OCI-M2 (cell line): Measurements from ENCODE around the gene MAU2.

Experiments
- DNase-seq: peaks from one replicate; lab custom pipeline; 2025; ENCODE audit not compliant: unreplicated experiment; lab: John Stamatoyannopoulos, UW

MAU2 gene

DNA sequence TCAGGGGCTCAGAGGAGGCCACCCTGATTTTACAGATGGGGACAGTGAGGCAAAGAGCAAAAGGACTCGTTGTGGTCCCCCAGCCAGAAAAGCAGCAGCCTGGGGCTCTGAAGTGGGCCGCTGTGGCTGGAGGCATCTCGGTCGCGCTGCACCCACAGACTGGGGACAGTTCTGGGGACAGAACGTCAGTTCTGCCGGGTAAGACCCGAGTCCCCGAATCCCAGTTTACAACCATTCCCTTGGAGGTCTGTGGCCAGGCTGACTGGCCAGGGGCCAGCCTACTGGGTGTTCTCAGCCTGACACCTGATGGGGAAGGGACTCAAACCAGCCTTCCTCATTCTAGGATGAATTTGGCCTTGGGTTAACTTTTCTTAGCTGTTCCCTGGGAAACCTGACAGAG is 14.4 kb upstream of the MAU2 start:
- DNase-seq, result no peak

DNA sequence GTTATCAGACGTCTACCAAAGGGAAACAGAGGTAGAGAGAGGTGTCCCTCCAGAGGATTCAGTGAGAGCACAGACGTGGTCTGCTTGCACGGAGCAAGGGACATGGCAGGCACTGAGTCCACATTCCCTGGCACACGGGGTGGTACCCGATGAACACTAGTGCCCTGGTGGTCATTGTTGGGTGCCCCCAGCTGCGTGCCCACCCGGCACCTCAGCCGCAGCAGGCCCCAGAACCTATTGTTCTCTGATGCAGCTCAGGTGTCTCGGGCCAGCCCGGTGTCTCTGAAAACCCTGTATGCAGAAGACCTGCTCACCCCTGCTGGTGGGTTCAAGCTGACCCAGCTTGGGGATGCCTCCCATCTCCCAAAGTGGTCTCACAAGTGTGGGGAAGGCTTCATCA is 12.3 kb upstream of the MAU2 start:
- DNase-seq, result no peak

DNA sequence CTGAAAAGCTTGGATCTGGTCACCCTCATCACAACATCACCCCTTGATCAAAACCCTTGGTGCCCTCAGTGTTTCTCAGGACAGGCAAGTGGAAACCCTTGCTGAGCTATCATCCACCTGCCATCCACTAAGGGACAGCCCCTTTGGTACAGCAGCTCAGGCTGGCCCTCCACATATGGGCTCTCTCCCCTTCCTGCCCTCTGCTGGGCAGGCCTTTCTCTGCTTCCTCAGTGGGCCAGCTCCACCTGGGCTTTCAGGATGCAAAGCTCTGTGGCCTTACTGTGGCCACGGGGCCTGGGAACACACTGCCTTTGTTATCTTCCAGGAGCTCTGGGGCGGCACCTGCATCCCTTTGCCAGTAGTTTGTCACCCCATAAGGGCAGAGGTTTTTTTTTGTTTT is 5.2 kb upstream of the MAU2 start:
- no peak for DNase-seq

DNA sequence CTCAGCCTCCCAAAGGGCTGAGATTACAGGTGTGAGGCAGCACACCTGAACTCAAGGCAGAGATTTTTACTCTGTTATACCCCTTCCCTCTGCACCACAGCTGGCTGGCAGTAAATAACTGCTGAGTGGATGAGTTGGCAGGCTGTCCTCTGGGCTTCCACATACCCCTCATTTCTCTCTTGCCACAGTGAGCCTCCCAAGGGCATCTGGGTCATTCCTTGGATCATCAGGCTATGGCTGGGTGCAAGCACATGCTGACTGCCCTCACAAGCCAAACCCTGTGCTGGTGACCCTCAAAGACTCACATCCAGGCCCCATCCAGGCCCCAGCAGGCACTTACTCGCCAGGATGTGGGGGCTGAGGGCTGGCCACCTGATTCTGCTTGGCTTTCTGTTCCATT is 4.5 kb upstream of the MAU2 start:
- DNase-seq, result no peak

DNA sequence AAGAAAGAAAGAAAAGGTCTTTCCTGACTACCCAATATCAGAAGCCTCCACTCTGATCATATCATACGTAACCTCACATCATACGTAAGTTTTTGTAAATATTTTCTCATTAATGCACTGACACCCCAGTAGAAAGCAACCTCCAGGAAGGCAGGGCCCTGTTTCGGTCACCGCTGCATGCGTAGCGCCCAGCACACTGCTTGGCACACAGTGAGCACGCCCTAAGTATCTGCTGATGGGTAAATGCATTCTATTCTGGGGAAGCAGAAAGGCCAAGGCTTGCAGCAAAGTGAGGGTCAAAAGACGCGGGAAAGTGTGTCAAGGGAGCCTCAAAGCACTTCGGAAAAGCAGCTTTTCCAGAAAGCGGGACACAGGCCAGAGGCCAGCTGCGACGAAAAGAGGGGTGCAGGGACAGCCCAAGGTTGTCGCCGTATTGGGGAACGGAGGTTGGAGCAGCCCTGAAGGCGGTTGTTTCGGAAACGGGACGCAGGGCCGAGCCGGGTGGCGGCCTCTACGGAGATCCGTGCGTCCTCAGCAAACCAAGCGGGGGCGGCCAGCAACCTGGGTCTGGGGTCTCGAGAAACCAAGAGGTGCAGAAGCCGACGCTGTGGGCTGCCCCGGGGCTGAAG is 783 bp upstream of the MAU2 start:
- DNase-seq, result no peak

DNA sequence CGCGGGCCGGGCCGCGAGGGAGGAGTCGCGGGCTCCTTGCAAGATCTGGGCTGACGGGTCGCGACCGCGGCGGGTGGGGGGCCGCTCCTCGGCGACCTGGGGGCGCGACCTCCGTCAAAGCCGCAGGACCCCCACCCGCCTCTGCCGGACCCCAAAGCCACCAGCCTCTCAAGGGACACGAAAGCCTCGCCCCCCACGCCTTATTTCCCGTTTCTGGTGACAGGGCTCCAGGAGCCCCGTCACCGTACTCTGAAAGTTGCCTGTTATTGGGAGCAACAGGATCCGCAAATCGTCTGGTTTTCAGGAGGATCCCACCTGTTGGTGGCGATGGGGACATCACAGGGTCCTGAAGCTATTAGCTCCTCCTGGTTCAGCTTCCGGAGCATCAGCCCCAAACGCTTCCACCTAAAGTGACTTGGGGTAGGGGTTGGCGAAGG is 530 bp downstream of the MAU2 start:
- no peak for DNase-seq

DNA sequence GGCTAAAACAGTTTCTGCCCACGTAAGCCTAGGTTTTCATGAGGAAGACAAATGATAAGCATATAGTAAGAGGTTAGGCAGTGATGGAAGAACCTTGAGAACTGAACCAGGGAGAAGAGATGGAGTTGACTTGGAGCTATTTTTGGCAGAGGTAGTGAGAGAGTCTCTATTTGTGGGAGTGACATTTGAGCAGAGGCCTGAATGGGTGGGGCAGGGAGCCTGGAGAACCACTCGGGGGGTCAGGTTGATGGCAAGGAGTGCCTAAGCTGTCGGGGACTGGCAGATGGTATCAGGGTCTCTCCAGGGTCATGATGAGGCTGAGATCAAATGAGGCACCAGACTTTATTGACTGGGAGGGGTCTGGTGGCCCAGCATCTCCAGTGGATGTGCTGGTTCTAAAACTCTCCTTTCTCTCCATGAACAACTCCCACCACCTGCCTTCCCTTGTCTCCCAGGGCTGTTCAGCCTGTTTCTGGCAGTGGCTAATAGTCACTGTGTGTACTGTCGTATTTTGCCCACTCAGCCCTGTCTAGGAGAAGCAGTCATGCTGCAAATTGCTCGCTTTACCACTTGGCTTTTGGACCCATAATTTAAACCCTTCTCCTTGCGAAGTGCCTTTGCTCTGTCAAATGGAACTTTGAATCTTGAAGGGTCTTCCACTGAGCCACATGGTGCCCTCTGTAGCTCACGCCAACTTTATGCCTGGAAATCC is 3.6 kb downstream of the MAU2 start:
- DNase-seq, result no peak

DNA sequence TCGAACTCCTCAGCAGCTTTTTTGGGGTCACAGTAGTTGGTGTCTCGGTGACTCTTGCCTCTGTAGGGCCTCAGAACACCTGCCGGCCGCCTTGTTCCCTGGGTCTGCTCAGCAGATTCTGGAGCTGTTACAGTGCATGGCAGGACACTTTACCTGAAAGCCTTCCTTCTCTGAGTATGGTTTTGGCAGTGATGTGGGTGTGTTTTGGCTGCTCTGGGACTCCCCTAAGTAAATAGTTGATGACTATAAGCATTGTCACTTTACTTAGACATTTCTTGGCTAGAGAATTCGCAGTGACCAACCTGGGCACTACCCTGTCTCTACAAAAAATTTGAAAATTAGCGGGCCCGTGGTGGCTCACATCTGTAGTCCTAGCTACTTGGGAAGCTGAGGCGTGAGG is 7.0 kb downstream of the MAU2 start:
- DNase-seq, result no peak

DNA sequence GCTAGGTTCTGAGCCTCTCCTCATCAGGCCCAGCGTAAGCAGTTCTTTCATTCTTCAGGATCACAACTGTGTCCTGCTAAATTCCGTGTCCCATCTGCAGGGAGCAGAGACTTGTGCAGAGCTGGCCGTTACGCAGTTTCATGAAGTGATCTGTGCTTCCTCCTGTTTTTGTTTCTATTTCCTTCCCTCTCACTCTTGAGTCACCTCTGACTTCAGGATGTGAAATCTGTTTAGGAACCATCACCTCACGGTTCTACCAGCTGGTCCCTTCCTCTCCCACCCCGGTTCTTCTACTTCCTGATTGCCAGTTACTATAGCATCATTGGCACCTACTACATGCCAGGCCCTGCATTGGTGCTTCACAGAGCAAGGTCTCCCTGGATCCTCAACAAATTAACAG is 8.5 kb downstream of the MAU2 start:
- no peak for DNase-seq

DNA sequence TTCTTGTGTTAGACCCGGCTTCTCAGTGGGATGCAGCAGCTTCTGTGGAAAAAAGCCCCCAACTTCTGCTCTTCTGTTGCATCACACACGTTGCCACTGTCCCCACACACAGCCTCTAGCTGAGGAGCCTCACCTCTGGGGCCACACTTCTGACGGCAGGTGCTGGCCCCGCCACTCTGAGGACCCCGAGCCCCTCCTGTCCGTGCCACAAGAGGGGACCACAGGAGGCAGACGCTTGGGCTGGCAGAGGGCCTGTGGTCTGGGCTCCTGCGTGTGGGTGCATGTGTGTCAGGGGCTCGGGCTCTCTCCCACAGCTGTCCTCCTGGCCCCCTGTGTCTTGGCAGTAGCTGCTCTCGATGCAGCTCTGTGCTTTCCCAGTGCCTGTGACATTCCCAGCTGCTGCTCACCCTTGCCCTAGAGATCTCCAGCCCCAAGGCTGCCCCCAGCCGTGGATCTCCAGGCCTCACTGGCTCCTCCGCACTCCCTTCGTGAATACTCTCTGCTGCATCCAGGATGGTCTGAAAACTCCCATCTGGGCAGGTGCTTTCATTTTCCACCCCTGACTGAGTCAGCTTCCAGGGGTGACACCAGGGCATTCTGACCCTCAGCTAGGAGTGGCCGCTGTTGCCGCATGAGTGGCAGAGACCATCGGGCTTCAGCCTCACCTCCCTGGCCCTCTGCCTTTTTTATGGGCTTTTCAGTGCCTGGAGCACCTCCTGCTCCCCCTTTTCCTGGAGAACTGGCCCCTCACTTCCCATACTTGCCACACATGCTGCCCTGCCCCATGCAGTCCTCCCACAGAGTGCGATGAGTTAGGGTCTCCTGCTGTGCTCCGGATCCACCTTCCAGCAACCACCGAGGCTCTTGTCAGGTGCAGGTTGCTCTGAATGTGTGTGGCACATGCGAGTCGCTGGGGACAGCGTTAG is 13.7 kb downstream of the MAU2 start:
- no peak for DNase-seq

DNA sequence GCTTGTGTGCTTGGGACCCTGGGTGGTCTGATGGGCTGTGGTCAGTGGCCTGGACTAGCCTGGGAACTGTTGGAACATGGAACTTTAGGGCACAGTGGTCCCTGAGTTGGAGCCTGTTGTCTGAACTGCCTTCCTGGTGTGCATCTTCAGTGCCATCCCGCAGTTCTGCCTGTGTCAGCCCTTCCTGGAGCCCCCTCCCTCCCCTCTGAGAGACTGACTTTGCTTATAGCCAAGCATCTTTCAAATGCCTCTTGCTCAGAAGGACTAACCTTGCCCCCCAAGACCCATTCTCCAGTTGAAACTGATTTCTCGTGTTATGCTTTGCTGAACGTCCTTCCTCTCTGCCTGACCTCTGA is 14.3 kb downstream of the MAU2 start:
- DNase-seq, result no peak

DNA sequence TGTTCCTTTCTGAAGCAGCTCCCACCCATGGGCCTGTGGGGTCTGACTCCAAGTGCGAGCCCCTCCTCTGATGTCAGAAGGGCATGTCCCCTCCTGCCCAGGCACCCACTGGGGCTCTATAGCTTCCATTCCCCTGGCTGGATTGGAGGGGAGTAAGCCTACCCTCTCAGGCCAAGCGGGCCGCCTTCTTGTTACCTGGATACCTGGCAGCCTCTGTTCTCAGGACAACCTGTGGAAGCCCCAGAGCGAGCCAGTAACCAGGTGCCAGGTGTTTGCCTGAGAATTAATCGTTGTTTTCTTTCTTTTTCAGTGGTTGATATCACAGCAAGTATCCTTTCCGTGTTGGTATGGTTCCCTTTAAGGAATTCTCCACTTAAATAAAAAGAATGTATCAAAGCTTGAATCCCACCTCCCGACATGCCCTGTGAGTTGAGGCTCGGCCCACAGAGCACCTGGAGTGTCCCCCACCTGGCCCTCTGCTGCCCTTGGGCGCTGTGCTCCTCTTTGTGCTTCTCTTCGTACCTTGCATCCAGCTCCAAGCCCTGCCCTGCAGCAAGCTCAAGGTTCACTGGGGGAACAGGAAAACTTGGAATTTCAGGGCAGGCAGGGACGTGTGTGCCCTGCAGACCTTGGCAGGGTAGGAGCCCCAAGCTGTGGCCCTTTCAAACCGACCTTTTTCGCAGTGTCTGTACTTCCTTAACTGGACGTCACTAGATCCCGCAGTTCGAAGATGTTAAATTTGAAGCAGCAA is 15.0 kb downstream of the MAU2 start:
- no peak for DNase-seq

DNA sequence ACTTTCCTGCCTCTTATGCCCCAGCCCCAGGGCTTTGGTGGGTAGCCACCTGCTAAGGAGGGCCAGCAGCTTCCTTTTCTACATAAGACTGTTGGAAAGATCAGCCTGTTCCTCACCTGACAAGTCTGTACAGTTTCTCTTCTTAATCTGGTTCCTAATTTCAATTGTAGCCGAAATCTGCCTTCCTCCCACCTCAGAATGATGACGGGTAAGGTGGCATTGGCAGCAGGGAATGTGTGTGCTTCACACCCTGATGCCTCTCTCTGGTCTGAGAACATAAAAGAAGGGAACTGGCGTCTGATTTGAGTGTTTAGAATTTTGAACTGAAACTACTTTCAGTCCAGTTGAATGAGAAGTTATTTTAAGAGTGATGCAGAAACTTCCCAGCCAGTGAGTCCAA is 16.0 kb downstream of the MAU2 start:
- no peak for DNase-seq

DNA sequence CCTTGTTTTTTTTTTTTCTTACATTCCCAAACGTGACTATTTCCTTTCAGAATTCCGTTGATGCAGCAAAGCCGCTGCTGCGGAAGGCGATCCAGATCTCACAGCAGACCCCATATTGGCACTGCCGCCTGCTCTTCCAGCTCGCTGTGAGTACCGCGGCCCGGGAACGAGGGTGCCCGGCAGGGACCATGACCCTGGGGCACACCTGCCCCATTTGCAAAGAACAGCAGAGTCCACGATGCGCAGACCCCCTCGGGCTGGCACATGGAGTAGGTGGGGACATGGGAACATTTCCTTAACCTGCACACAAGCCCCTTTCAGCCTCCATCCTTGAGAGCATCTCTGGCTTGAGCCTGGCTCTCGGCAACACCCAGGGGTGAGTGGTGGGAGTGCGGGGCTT is 16.5 kb downstream of the MAU2 start:
- DNase-seq, result no peak

DNA sequence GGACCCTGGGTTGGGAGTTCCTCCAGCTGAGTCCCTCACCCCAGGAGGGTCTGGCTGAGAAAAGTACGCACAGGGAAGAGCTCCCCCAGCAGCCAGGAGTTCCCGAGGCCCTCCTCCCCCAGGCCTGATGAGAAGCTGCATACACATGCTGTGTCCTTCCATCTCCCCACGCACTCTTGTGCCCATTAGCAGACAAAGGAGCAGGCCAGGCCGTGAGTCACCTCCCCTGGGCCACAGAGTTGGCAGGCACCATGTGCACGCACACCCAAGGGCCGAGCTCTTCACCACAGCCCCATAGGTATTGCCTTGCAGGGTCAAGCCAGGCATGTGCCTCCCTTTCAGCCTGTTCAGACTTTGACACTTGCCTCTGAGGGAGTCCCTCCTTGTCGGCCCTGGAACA is 17.5 kb downstream of the MAU2 start:
- DNase-seq, result no peak

DNA sequence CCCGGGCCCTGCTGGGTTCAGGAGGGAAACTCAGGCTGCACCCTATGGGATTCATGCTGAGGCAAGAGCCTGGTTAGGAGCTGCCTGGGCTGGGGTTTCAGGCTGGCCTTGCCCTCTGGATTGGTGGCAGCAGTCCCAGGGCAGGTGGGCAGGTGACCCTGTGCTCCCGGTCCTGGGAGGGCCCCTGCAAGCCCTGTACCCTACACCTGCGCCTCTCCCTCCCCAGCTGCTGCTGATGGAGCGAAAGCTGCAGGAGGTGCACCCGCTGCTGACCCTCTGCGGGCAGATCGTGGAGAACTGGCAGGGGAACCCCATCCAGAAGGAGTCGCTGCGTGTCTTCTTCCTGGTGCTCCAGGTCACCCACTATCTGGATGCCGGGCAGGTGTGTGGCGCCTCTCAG is 20.4 kb downstream of the MAU2 start:
- no peak for DNase-seq

DNA sequence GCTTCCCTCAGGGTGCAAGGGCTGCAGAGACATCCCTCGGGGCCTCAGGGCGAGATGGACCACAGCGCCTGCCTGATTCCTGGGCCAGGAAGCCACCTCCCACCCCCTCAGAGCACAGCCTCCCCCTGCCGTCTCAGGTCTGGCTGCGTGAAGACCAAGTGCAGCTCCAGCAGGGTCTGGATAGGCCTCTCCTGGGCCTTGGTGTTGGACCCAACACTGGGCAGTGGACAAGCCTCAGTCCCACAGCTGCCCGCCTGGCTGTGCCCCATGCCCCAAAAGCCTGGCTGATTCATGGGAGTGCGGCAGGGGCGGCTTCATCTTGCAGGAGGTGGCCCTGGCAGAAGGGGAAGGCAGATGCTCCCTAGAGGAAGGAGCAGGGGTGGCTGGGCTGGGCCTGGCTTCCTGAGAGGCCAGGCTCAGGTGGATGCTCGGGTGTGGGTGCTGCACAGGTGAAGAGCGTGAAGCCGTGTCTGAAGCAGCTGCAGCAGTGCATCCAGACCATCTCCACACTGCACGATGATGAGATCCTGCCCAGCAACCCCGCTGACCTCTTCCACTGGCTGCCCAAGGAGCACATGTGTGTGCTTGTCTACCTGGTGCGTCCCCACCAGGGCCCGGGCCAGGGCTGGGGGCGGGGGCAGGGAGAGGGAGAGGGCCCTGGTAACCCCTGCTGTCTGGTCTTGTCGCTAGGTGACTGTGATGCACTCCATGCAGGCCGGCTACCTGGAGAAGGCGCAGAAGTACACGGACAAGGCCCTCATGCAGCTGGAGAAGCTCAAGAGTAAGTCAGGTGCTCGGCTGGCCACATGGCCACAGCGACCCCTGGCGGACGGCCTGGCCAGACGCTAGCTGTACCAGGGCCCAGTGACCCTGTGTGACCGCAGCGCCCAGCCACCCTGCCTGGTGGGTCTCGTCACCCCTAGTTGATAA is 21.7 kb downstream of the MAU2 start:
- peak; percentile 12 for DNase-seq

DNA sequence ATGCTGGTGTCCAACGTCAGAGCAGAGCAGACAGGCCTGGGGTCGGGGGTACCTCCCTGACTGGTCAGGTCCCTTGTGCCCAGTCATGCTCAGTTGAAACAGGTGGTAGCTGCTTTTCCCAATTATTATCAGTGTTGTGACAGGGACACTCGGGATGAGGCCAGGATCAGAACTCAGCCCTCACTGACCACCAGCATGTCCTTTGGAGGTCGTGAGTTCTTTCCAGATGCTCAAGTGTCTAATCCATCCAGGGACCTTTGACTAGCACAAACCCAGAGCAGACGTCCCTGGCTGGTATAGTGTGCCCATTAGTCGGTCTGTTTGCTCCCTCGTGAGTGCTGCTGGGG is 22.4 kb downstream of the MAU2 start:
- no peak for DNase-seq

DNA sequence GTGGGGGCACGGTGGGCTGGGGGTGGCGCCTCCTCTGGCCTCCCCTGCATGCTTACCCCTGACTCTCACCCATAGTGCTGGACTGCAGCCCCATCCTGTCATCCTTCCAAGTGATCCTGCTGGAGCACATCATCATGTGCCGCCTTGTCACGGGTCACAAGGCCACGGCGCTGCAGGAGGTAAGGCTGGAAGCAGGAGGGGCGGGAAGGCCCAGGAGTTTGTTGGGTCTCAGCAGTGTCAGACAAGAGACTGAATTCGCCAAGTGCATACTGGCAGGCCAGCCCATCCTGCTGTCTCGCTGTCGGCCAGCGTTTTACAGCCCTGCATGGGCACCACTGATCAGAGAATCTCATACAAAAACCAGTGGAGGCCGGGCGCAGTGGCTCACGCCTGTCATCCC is 23.1 kb downstream of the MAU2 start:
- DNase-seq, result no peak

DNA sequence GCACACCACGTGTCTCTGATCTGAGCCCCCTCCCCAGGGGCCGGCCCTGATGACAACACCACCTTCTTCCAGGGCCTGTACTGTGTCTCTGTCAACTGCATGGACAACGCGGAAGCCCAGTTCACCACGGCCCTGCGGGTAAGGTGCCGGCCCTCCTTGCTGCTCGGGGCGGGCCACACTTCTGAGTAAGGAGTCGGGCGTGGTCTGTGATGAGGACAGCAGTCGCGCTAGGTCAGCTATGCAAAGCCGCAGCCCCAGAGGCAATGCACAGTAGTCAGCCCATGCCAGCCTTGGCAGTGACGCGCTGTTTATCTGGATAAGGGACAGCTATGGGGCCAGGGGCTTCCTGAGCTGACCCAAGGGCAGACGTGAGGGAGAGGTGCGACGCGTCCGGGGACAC is 24.6 kb downstream of the MAU2 start:
- DNase-seq, result no peak
